Activated CD4-positive, alpha-beta T cell treated with anti-CD3 and anti-CD28 coated beads, Interleukin-2, amount 10 ng/mL, durations not matched to agents 7 days and 5 days (primary cell): ENCODE data around the gene MROH9. TPM values are rescaled to one million over a fixed set of nuclear protein-coding genes. Genes with fewer than 3 reads are reported as not detected.
"Not testable (repeated sequence)": the region's sequence is repeated elsewhere in the genome, so short reads cannot be mapped to it uniquely, and the experiment has no call there.

Experiments used
- CTCF ChIA-PET: fragments of 350-600 bp; sonication (Branson Sonifier 250); formaldehyde crosslinking; loops from one replicate; lab custom pipeline; 2021; ENCODE audit warnings: antibody characterized with exemption; lab: Charles Lee
- POLR2A ChIA-PET: fragments of 350-600 bp; sonication (Branson Sonifier 250); formaldehyde crosslinking; loops from one replicate; lab custom pipeline; 2021; ENCODE audit warnings: antibody characterized with exemption; lab: Charles Lee
- DNase-seq: peaks from one replicate; pipeline ENCODE4 v3.0.0-alpha.2; 2020
- H3K27ac Mint-ChIP-seq: one replicate; pipeline ENCODE4 v1.8.0; 2021; ENCODE audit warnings: mild to moderate bottlenecking, moderate library complexity, mixed read lengths
- H3K27me3 Mint-ChIP-seq: one replicate; pipeline ENCODE4 v1.8.0; 2021; ENCODE audit warnings: mixed read lengths
- H3K36me3 Mint-ChIP-seq: one replicate; pipeline ENCODE4 v1.8.0; 2021; ENCODE audit warnings: low read depth, mixed read lengths
- H3K4me1 Mint-ChIP-seq: one replicate; pipeline ENCODE4 v1.8.0; 2021; ENCODE audit warnings: mixed read lengths
- H3K4me3 Mint-ChIP-seq: one replicate; pipeline ENCODE4 v1.8.0; 2021; ENCODE audit warnings: mild to moderate bottlenecking, moderate library complexity, mixed read lengths
- H3K9me3 Mint-ChIP-seq: one replicate; pipeline ENCODE4 v1.8.0; 2021; ENCODE audit warnings: mixed read lengths
- total RNA-seq, 2 experiments: library from RNA; stranded (reverse); gene quantifications; one replicate each; pipeline ENCODE4 v1.2.3, GENCODE V29; 2021

The MROH9 gene, protein sequence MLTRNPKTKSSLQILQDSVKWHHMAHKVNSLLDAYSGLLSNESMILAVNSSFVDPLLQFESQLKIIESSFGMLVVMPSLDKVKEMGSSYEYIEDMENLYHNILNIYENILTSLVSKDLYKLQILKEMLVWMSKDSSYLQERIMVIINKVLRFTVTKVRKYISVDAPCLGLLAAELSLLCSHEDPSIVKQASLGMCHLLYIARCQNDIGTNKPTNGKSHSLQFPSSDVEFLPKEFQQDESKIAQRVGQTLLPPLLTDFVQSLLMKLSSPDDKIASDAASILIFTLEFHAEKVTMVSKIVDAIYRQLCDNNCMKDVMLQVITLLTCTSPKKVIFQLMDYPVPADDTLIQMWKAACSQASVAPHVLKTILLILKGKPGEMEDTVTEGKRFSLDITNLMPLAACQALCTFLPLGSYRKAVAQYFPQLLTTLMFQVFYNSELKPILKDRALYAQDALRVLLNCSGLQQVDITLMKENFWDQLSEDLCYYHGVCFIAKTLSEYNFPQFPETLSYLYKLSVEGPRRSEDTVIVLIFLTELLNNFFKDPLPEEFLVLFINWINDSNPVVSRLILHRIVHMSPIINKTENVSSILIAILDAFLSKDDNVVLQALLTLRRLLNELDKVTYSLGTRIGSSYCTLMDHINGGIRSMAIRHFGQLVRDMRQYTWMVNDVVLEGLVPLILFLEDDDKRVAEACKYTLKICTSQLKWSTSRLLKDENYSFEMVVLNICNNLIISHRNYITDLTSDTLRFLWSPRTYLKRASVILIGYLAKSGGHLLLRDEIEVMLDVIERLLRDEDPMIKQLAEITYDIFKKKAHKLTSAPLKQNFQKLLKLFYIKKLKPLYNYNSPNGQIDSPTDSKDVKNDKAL
- not detected for total RNA-seq

DNA sequence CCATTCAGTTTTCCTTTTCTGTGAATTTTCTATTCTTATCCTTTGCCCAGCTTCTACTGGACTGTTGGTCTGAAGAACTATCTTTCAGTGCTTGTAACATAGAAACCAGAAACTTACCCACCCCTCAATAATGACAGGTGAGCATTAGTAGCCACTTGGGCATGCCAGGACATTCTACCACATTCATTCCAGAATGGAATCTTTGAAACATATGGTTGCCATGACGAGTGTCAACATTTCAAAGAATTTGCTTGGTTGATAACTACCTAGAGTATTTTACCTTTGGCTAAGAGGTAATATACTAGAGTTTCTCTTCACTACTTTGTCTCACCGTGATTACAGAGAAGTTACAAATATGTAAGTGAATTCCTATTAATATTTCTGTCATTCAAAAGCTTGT, at the start of gene MROH9:
Gene MROH9 (plus strand): TSS at position 304 of the 400 bp plus-strand sequence. CDS start 10,023 bp downstream, outside the sequence.
- Mint-ChIP-seq H3K36me3 (no peaks in the 10 kb centered on the region), H3K9me3 (no peaks in the 10 kb centered on the region), H3K27ac (no peak within 1 kb of the TSS), H3K4me3 (no peak within 1 kb of the TSS), H3K4me1 (no peaks in the 10 kb centered on the region), H3K27me3 (no peaks in the 10 kb centered on the region)
- DNase-seq: no peak
- ChIA-PET POLR2A (no interaction called here), CTCF (no interaction called here)

DNA sequence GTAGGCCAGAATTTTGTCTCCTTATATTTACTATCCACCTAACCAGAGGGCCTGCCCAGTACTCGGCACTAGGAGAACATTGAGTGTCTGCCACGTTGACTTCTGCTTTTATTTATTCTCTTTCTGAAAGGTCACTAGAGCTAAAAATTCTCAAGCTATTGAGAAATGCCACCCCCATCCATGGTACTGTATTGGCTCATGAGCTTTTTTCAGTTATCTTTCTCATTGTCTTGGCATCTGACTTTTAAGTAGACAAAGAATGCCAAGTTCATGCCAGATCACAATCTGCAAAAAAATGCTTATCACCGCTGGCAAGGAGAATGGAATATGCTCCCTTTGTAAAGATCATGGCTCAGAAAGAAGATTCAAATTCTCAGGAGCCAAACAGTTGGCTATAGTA, 49.8 kb upstream of the MROH9 start:
- DNase-seq: no peak
- Mint-ChIP-seq H3K4me3 (no peak overlapping the region), H3K36me3 (no peaks in the 10 kb centered on the region), H3K27me3 (peaks cover 2% of the 10 kb centered on the region), H3K27ac (no peak overlapping the region), H3K9me3 (no peaks in the 10 kb centered on the region), H3K4me1 (no peaks in the 10 kb centered on the region)
- ChIA-PET CTCF (no interaction called here), POLR2A (no interaction called here)

DNA sequence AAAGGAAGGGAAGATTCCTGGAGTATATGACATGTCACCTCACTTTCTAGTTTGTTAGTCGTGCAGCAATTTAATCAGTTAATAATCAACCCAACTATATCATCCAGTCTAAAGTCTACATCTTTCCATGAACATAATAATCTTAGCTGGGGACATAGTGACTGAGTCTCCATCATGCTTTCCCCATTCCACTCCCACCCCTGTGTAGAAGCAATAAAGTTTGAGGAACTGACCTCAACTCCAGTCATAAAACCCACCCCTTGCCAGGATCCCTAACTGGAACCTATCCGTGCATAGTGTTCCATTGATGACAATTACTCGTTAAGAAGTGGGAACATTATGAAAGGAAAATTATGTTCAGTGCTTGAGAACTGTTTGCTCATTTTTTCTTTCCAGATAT, 48.9 kb upstream of the MROH9 start:
- Mint-ChIP-seq H3K27me3 (peaks cover 2% of the 10 kb centered on the region), H3K27ac (no peak overlapping the region), H3K4me1 (no peaks in the 10 kb centered on the region), H3K9me3 (no peaks in the 10 kb centered on the region), H3K36me3 (no peaks in the 10 kb centered on the region), H3K4me3 (no peak overlapping the region)
- ChIA-PET POLR2A (no interaction called here), CTCF (no interaction called here)
- no peak for DNase-seq

DNA sequence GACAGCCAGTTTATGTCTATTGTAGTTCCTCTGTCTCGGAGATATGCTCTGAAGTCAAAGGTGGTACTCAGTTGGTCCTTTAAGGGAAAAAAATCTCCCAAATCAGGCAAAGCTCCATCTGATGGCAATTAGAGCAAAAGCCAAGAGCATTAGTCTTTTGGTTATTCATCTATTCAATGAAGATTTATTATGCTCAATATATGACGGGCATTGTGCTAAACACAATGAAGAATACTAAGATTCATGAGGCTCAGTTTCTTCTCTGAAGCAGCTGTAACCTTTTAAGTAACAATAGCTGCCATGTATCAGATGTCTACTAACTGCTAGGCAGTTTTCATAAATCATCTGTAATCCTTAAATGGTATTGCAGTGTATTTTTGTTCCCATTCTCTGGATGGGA, 47.6 kb upstream of the MROH9 start:
- no peak for DNase-seq
- Mint-ChIP-seq H3K27me3 (peaks cover 2% of the 10 kb centered on the region), H3K4me1 (no peaks in the 10 kb centered on the region), H3K36me3 (no peaks in the 10 kb centered on the region), H3K4me3 (no peak overlapping the region), H3K27ac (no peak overlapping the region), H3K9me3 (no peaks in the 10 kb centered on the region)
- ChIA-PET POLR2A (no interaction called here), CTCF (interaction anchor here (0.5 kb wide), 1 partner anchor 14 kb away, joined by 4 read pairs; no protein-coding TSS in a partner anchor)

DNA sequence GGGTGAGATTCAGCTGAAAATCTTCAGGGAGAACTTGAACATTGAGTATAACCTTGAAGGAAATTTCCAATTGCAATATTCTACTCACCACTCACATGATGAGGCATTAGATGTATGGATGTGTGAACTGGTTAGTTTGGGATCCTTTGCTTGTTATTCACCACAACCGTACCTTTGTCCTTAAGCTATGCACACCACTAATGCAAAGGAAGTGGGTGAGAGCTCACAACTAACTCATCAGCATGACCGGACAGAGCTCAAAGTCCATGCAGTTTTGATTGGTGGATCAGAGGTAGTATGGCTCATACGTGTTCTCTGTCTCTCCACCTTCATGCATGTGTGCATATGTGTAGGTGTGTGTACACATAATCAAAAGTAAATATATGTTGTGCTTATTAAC, 43.5 kb upstream of the MROH9 start:
- Mint-ChIP-seq H3K4me3 (no peak overlapping the region), H3K27me3 (peaks cover 2% of the 10 kb centered on the region), H3K9me3 (no peaks in the 10 kb centered on the region), H3K27ac (no peak overlapping the region), H3K4me1 (no peaks in the 10 kb centered on the region), H3K36me3 (no peaks in the 10 kb centered on the region)
- POLR2A ChIA-PET: no interaction called here
- no peak for DNase-seq
- CTCF ChIA-PET: interaction anchor here (0.6 kb wide), 1 partner anchor 287 kb away, joined by 3 read pairs; no protein-coding TSS in a partner anchor

DNA sequence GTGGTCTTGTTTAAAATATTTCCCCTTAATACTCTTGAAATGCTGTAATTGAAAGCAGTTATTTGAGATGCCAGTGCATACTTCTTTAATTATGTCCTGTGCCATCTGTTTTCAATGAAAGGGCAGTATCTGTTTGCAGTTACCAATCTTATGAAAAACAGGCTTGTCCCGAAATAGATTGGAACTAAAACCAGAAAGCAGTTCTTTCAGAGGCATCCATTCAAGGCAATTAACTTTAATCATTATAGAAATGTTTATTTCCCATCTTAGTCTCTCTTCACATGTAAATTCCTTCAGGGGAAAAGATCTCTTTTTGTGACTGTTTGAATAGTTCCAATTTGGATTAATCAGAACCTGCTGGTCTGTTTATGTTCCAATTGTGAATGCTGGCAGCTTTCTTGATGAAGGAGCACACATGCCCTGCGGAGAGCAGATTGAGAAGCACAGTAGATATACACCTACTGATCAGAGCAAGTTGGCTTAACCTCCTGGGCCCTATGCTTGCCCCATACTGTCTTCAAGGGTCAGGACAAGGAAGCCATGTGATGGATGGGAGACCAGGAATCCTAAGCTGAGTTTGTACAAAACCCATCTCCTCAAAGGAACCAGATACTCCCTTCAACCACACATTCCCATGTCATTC, 41.6 kb upstream of the MROH9 start:
- H3K36me3 Mint-ChIP-seq: no peaks in the 10 kb centered on the region
- ChIA-PET CTCF (interaction anchor here (0.6 kb wide), 1 partner anchor 793 kb away, joined by 3 read pairs; no protein-coding TSS in a partner anchor), POLR2A (no interaction called here)
- H3K27ac Mint-ChIP-seq: no peak overlapping the region
- peaks cover 2% of the 10 kb centered on the region for H3K27me3 Mint-ChIP-seq
- DNase-seq: no peak
- no peak overlapping the region for H3K4me3 Mint-ChIP-seq
- no peaks in the 10 kb centered on the region for H3K4me1 Mint-ChIP-seq
- H3K9me3 Mint-ChIP-seq: no peaks in the 10 kb centered on the region

DNA sequence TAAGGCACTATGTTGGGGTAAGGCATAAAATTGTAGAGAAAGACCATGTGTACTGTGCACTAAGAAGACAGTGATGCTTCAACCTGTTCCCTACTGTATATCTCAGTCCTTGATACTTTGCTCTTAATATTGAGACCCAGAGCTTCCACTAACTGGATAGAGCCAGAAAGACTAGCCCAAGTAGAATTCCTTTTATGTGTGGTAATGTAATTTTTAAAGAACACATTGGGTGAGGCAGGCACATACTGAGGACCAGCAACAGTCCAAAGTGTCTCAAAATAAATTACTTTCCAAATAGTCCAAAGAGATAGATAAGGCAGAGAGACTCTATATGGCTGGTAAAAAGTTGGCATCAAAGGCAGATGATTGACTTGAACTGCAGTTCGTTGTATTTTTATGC, 31.4 kb upstream of the MROH9 start:
- no peaks in the 10 kb centered on the region for H3K27me3 Mint-ChIP-seq
- H3K36me3 Mint-ChIP-seq: no peaks in the 10 kb centered on the region
- CTCF ChIA-PET: no interaction called here
- no peaks in the 10 kb centered on the region for H3K9me3 Mint-ChIP-seq
- no peaks in the 10 kb centered on the region for H3K4me1 Mint-ChIP-seq
- no peak overlapping the region for H3K27ac Mint-ChIP-seq
- no peak overlapping the region for H3K4me3 Mint-ChIP-seq
- POLR2A ChIA-PET: no interaction called here
- no peak for DNase-seq

DNA sequence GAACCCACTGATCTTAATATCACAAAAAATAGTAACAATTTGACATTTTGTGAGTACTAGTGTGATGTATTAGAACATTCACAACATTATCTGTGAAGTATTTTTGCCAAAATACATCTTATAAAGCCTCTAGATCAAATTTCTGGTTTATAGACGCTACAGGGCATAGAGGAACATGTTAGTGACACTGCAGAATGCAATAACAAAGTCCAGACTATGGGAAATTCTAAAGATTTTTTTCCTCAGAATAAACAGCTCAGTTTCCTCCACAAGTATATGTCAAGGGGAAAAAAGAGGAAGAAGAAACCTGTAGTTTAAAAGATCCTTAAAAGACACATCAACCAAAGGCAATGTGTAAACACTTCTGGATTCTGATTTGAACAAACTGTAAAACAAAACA, 26.4 kb upstream of the MROH9 start:
- ChIA-PET POLR2A (no interaction called here), CTCF (no interaction called here)
- Mint-ChIP-seq H3K9me3 (no peaks in the 10 kb centered on the region), H3K4me3 (no peak overlapping the region), H3K4me1 (no peaks in the 10 kb centered on the region), H3K27me3 (no peaks in the 10 kb centered on the region), H3K36me3 (no peaks in the 10 kb centered on the region), H3K27ac (no peak overlapping the region)
- no peak for DNase-seq

DNA sequence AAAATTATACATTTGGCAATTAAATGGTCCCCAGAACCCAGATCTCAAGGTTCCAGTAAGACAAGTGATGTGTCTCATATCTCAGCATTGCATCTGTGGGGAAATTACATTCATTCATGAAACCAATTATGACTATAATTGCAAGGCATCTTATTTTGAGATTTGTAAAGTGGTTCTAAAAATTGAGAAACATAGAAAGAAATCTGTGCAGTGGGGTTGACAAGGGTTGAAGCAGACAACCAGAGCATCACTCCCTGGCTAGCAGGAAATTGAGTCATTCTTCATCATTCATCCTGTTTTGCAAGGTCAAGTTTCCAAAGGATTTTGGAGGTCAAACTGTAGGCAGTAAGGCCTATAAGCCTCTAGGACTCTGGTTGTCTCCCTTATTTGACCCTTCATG, 25.1 kb upstream of the MROH9 start:
- Mint-ChIP-seq H3K27me3 (no peaks in the 10 kb centered on the region), H3K4me1 (no peaks in the 10 kb centered on the region), H3K9me3 (no peaks in the 10 kb centered on the region), H3K27ac (no peak overlapping the region), H3K4me3 (no peak overlapping the region), H3K36me3 (no peaks in the 10 kb centered on the region)
- DNase-seq: no peak
- CTCF ChIA-PET: no interaction called here
- POLR2A ChIA-PET: no interaction called here

DNA sequence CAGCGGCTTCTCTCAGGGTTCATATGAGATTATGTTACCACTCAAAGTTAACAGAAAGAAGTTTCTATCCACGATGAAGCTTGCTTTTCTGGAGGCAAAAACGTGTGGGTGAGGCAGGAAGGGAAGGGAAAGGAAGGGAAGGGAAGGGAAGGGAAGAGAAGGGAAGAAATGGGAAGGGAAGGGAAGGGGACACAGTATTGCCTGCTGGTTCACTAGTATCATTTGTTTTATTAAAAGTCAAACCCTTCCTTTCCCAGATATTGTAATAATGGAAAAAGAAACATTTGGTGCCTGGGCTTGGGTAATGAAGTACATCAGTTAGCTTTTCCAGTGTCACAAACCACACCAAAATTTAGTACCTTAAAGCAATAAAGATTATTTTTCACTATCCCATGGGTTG, 18.0 kb upstream of the MROH9 start:
- ChIA-PET CTCF (no interaction called here), POLR2A (no interaction called here)
- Mint-ChIP-seq H3K9me3 (peaks cover 15% of the 10 kb centered on the region), H3K4me3 (no peak overlapping the region), H3K27me3 (peaks cover 4% of the 10 kb centered on the region), H3K27ac (no peak overlapping the region), H3K4me1 (no peaks in the 10 kb centered on the region), H3K36me3 (no peaks in the 10 kb centered on the region)
- no peak for DNase-seq

DNA sequence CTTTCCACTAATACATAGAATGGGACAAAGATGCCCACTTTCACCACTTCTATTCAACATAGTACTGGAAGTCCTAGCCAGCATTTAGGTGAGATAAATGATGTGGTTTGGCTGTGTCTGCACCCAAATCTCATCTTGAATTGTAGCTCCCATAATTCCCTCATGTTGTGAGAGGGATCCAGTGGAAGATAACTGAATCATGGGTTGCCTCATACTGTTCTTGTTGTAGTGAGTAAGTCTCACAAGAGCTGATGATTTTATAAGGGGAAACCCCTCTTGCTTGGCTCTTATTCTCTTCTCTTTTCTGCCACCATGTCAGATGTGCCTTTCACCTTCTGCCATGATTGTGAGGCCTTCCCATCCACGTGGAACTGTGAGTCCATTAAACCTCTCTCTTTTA, 10.7 kb upstream of the MROH9 start:
- POLR2A ChIA-PET, H3K36me3 Mint-ChIP-seq: not testable (repeated sequence)
- peaks cover 15% of the 10 kb centered on the region for H3K9me3 Mint-ChIP-seq

DNA sequence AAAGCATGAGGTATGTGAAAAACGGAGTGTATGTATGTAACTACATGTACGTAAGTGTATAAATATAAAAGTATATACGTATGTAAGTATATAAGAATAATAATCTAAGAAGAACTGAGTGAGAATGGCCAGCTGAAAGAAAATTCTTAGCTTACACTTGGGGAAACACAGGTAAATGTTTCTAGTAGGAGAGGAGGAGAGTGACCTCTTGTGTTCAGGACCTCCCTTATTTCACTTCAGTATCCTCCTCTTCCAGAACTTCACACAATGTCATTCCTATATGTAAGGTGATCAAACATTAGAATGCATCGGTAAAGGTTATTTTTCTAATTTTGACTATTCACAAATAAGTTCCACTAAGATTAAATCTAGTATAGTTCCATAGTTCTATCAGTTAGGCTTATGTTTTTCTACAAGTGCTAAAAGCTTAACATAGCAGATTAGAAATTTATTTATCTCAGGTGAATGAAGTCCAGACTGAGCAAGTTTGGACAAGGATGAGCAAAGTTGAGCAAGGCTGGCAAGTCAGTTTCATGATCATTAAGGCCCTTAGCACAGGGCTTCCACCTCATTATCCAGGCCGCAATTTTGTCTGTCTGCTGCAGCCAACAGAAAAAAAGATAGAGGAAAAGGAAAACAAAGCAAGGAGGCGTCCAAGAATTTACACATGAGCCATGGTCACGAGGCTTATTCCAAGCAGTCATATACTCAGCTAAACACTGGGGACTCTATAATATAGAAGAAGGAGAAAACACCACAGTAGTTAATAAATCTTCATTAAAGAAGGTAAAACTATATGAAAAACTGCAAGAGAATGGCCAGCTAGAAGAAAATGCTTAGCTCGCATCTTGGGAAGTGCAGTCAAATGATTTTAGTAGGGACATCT, 7.1 kb upstream of the MROH9 start:
- Mint-ChIP-seq H3K36me3 (no peaks in the 10 kb centered on the region), H3K4me1 (no peaks in the 10 kb centered on the region), H3K9me3 (no peaks in the 10 kb centered on the region), H3K27ac (no peak overlapping the region), H3K4me3 (no peak overlapping the region), H3K27me3 (peaks cover 4% of the 10 kb centered on the region)
- POLR2A ChIA-PET: no interaction called here
- CTCF ChIA-PET: no interaction called here
- no peak for DNase-seq

More for the DNA sequence above, 10.7 kb upstream of the MROH9 start:
- DNase-seq, H3K27ac Mint-ChIP-seq, H3K4me1 Mint-ChIP-seq, H3K4me3 Mint-ChIP-seq, H3K27me3 Mint-ChIP-seq, CTCF ChIA-PET: not testable (repeated sequence)
